Kidney (tissue), 14 donors: Measurements from ENCODE around the gene SLC49A3. TPM values are rescaled to one million over a fixed set of nuclear protein-coding genes. Genes with fewer than 3 reads are reported as not detected.

Source experiments
- DNase-seq, 5 donors: peaks; one replicate each; pipeline ENCODE4 v3.0.0-alpha.2; 2013 to 2020
- FAIRE-seq: peaks from 2 replicates; lab custom pipeline; 2012; peaks lifted over from hg19 to GRCh38; lab: Jason Lieb, UNC
- H3K27ac ChIP-seq, 2 donors: one replicate each; pipeline ENCODE4 v1.7.0; 2013; ENCODE audit warnings: low read depth in 2 of 2, low read length in 2 of 2, inconsistent platforms in 1 of 2
- H3K27me3 ChIP-seq: one replicate; pipeline ENCODE4 v1.7.1; 2013; ENCODE audit warnings: low read length, inconsistent platforms; ENCODE audit not compliant: control insufficient read depth, insufficient read depth
- H3K36me3 ChIP-seq, 3 donors: one replicate each; pipeline versions ENCODE4 v1.7.0 to v1.7.1; 2013; ENCODE audit warnings: low read length in 3 of 3, control low read depth in 1 of 3, inconsistent platforms in 1 of 3; ENCODE audit not compliant: insufficient read depth in 3 of 3, control insufficient read depth in 2 of 3
- H3K4me1 ChIP-seq, 3 donors: one replicate each; pipeline versions ENCODE4 v1.7.0 to v1.7.1; 2013; ENCODE audit warnings: low read length in 3 of 3, inconsistent platforms in 1 of 3, low read depth in 1 of 3; ENCODE audit not compliant: control insufficient read depth in 2 of 3, insufficient read depth in 2 of 3
- H3K4me3 ChIP-seq, 3 donors: one replicate each; pipeline versions ENCODE4 v1.7.0 to v1.8.1; 2013; ENCODE audit warnings: low read length in 3 of 3, control low read depth in 1 of 3, inconsistent platforms in 1 of 3
- H3K9ac ChIP-seq, 3 donors: one replicate each; pipeline versions ENCODE4 v1.7.0 to v1.7.1; 2013; ENCODE audit warnings: low read length in 3 of 3, control low read depth in 1 of 3, inconsistent platforms in 1 of 3
- H3K9me3 ChIP-seq, 3 donors: one replicate each; pipeline versions ENCODE4 v1.7.0 to v1.7.1; 2013; ENCODE audit warnings: low read length in 3 of 3, control low read depth in 1 of 3, inconsistent platforms in 1 of 3; ENCODE audit not compliant: control insufficient read depth in 2 of 3, insufficient read depth in 1 of 3
- CTCF ChIP-seq: IDR thresholded peaks from 3 replicates; pipeline ENCODE4 v1.5.1; 2012; ENCODE audit warnings: mild to moderate bottlenecking, moderate library complexity, borderline replicate concordance; ENCODE audit not compliant: insufficient read depth; ENCODE audit errors: extremely low read depth
- intact Hi-C: fragments of 100-400 bp; cut with DNase I; formaldehyde crosslinking; loops from one replicate; pipeline ENCODE4 v1.11.1; 2022
- polyA plus RNA-seq: library from polyadenylated mRNA; stranded (reverse); fragments of 350-450 nt; fragmentation: Illumina TruSeq; extraction: RNeasy Lipid Tissue Mini Kit (QIAGEN cat#74804); gene quantifications from one replicate; pipeline ENCODE4 v1.2.3, GENCODE V29; 2014; ENCODE audit warnings: low read depth, low replicate concordance; ENCODE audit not compliant: insufficient read depth
- total RNA-seq: library from RNA; stranded (reverse); fragmentation: NEBNext Ultra II Directional; extraction: Animal tissue kit (Norgen Biotek cat#: 25700); gene quantifications from one replicate; pipeline ENCODE4 v1.2.1, GENCODE V29; 2021
- donor health status: control.
- donor health status: control.
- donor health status: control.
- donor health status: control.
- donor health status: control.
- donor health status: DM: yes; HTN: yes; CAD: no.
- donor health status: Normal renal cell carcinoma (clear cell type).

Gene SLC49A3
- total and polyA plus RNA-seq, 2 donors from 2014 or later: 12.6 to 18.2 TPM

GRCh38 chr4:660401-660800 is 28.6 kb downstream of the SLC49A3 start:
- FAIRE-seq (no peak), DNase-seq (peak in 1 of 5 donors; percentile 70)
- Histone ChIP-seq H3K4me3 (no peak overlapping the region), H3K9ac (no peak overlapping the region), H3K36me3 (no peaks in the 10 kb centered on the region), H3K9me3 (no peaks in the 10 kb centered on the region), H3K27me3 (no peaks in the 10 kb centered on the region), H3K4me1 (peaks cover 0 to 6% (median 0%) of the 10 kb centered on the region in 3 donors), H3K27ac (no peak overlapping the region)
- TF ChIP-seq CTCF: no peak
- intact Hi-C loops: no loop called here

DNA sequence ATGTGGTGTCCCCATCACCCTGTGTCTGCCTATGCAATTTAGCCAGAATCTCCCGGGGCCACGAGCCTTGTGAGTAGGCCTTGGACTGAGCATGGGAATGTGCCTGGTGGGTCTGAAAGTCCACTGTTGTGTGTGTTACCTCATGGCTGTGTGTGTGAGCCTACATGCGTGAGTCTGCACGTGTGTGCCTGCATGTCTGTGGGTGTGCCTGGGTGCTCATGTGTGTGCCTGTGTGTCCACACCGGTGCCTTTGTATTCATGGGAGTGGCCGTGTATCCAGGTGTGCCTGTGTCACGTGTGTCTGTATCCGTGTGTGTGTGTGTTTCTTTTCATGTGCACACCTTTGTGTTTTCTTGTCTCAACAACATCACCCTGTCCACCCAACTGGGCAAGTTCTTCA is 29.1 kb downstream of the SLC49A3 start:
- no peak for TF ChIP-seq CTCF
- Histone ChIP-seq H3K27ac (no peak overlapping the region), H3K9ac (no peak overlapping the region), H3K4me1 (peaks cover 0 to 6% (median 0%) of the 10 kb centered on the region in 3 donors), H3K9me3 (no peaks in the 10 kb centered on the region), H3K27me3 (no peaks in the 10 kb centered on the region), H3K36me3 (no peaks in the 10 kb centered on the region), H3K4me3 (no peak overlapping the region)
- peak in 1 of 5 donors; percentile 38 for DNase-seq
- intact Hi-C loops: no loop called here
- no peak for FAIRE-seq

DNA sequence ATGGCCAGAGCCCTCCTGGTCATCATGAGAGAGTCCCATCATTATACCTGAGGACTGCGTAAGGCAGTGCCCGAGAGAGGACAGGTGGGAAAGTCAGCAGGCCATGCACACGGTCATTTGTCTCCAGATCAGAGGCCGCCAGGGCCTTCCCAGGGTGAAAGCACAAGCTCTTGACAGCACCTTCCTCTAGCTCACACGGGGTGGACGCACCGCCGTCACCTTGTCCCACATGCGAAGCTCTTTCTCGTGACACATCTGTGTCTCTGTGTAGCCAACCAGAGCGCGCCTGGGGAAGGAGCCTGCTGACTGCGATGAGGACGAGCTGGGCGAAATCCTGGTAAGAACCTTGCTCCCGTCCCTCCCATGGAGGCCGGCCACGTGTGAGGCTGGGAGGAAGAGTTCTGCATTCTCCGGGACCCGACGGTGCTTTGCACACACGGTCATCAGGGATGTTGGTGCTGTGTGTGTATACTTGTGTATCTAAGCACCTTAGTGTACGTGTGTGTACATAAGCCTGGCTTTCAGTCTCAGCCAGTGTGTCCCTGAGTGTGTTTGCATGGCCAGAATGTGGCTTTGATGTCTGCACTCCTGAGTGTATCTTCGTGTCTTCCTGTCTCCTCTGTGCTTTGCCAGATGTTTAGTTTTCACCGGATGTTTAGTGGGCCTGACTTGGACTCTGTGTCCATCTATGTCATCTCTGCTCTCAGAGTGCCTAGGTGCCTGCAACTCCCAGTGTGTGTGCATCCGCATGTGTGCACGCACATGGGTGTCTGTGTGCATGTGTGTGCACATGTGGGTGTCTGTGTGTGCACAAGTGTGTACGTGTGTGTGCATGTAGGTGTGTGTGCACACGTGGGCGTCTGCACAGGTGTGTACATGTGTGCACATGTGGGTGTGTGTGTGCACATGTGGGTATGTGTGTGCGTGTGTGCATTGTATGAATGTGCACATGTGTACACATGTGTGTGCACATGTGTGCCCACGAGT is 30.0 kb downstream of the SLC49A3 start:
- no peaks in the 10 kb centered on the region for H3K27me3 ChIP-seq
- H3K4me3 ChIP-seq: no peak overlapping the region
- H3K27ac ChIP-seq: no peak overlapping the region
- H3K9ac ChIP-seq: no peak overlapping the region
- peak in 2 of 5 donors; percentile 39 to 68 for DNase-seq
- intact Hi-C loops: no loop called here
- TF ChIP-seq CTCF: no peak
- H3K4me1 ChIP-seq: peaks cover 0 to 4% (median 0%) of the 10 kb centered on the region in 3 donors
- no peaks in the 10 kb centered on the region for H3K9me3 ChIP-seq
- H3K36me3 ChIP-seq: no peaks in the 10 kb centered on the region
- FAIRE-seq: no peak
